Measurements from ENCODE around the gene KNCN. TPM values are rescaled to one million over a fixed set of nuclear protein-coding genes. Genes with fewer than 3 reads are reported as not detected.

KNCN gene
- total and polyA plus RNA-seq, 2 experiments from 2014 or later: not detected

DNA sequence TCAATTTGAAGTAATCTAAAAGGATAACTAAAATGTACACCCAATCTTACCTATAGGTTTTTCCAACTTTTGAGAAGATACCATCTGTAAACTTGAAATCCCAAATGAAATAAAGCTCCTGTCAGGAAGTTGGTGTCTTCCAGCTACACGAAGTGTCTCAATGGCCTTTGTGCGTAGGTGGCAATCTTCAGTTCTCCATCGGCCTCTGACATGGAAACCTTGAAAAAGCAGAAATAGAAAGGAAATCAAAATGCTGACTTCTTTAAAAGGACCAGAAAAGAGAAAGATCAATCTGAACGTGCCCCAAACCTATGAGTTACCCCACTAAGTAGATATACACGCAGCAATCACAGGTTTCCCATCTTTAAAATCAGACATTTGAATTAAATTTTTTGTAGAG lies 42.6 kb upstream of the KNCN start (continued):
- TF ChIP-seq, protein P1, sequence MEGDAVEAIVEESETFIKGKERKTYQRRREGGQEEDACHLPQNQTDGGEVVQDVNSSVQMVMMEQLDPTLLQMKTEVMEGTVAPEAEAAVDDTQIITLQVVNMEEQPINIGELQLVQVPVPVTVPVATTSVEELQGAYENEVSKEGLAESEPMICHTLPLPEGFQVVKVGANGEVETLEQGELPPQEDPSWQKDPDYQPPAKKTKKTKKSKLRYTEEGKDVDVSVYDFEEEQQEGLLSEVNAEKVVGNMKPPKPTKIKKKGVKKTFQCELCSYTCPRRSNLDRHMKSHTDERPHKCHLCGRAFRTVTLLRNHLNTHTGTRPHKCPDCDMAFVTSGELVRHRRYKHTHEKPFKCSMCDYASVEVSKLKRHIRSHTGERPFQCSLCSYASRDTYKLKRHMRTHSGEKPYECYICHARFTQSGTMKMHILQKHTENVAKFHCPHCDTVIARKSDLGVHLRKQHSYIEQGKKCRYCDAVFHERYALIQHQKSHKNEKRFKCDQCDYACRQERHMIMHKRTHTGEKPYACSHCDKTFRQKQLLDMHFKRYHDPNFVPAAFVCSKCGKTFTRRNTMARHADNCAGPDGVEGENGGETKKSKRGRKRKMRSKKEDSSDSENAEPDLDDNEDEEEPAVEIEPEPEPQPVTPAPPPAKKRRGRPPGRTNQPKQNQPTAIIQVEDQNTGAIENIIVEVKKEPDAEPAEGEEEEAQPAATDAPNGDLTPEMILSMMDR (conservative IDR thresholded peaks at IDR 0.05; ENCODE audit: low read depth in 2 of 2): no peak
- TF ChIP-seq EZH2phosphoT487 (IDR thresholded peaks at IDR 0.05; ENCODE audit: unreplicated experiment) (no peak), NANOG (IDR thresholded peaks at IDR 0.05; ENCODE audit: borderline replicate concordance) (no peak)

DNA sequence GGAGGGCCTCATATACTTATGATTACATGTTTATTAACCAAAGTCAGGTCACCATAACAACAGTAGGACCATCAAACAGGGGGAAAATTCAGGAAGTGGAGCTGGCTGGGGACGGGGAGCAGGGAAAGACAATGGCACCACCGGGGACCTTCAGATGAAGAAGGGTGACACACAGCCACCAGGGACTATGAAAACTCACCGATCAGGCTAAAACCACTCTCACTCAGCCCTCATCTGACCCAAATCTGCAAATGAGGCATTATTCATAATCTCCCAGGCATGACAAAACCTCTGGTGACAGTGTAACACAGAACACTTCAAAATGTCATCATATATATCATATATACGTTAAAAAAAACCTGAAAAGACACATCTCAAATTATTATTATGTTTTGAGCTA lies 41.4 kb upstream of the KNCN start:
- Histone ChIP-seq H3K27ac (ENCODE audit: low read depth) (no peak overlapping the region), H3K4me3 (no peak overlapping the region), H3K27me3 (ENCODE audit: insufficient read depth) (no peaks in the 10 kb centered on the region), H2AFZ (no peak overlapping the region), H4K20me1 (replicated peaks; ENCODE audit: insufficient read depth) (no peaks in the 10 kb centered on the region), H3K36me3 (ENCODE audit: insufficient read depth) (no peaks in the 10 kb centered on the region; the same call in 1 of the 2 replicates), H3K79me2 (replicated peaks; ENCODE audit: insufficient read depth) (no peaks in the 10 kb centered on the region), H3F3A (replicated peaks; ENCODE audit: low read depth) (no peaks in the 10 kb centered on the region), H3K4me1 (ENCODE audit: insufficient read depth) (no peaks in the 10 kb centered on the region), H3K9me2 (ENCODE audit: insufficient read depth) (no peaks in the 10 kb centered on the region), H3K4me2 (no peak overlapping the region)
- H3K27ac Mint-ChIP-seq: no peak overlapping the region
- H3K9me3 Mint-ChIP-seq: no peaks in the 10 kb centered on the region
- no peaks in the 10 kb centered on the region for H3K27me3 Mint-ChIP-seq (ENCODE audit: insufficient read depth, low read depth, poor library complexity)
- ATAC-seq: no peak
- peaks cover 4% of the 10 kb centered on the region; the same call in 1 of the 3 replicates for H3K4me1 Mint-ChIP-seq
- peaks cover 12% of the 10 kb centered on the region; the same call in 2 of the 3 replicates for H3K36me3 Mint-ChIP-seq (ENCODE audit: low read depth)
- no peak for DNase-seq (ENCODE audit: low spot score)
- H3K4me3 Mint-ChIP-seq: no peak overlapping the region
- TF ChIP-seq ZNF331 (CRISPR knock-in tag; IDR thresholded peaks at IDR 0.05; ENCODE audit: low read depth) (no peak), POLR2AphosphoS5 (IDR thresholded peaks at IDR 0.05; ENCODE audit: low read depth) (no peak), NANOG (IDR thresholded peaks at IDR 0.05; ENCODE audit: borderline replicate concordance) (no peak), CREB1 (CRISPR knock-in tag; IDR thresholded peaks at IDR 0.05; ENCODE audit: low read depth) (no peak), ZNF114 (CRISPR knock-in tag; IDR thresholded peaks at IDR 0.05) (no peak), STAT1 (IDR thresholded peaks at IDR 0.05; ENCODE audit: unreplicated experiment) (no peak), EZH2 (IDR thresholded peaks at IDR 0.05; ENCODE audit: low read depth, unreplicated experiment) (no peak), EZH2phosphoT487 (IDR thresholded peaks at IDR 0.05; ENCODE audit: unreplicated experiment) (no peak)
- TF ChIP-seq, protein P2, sequence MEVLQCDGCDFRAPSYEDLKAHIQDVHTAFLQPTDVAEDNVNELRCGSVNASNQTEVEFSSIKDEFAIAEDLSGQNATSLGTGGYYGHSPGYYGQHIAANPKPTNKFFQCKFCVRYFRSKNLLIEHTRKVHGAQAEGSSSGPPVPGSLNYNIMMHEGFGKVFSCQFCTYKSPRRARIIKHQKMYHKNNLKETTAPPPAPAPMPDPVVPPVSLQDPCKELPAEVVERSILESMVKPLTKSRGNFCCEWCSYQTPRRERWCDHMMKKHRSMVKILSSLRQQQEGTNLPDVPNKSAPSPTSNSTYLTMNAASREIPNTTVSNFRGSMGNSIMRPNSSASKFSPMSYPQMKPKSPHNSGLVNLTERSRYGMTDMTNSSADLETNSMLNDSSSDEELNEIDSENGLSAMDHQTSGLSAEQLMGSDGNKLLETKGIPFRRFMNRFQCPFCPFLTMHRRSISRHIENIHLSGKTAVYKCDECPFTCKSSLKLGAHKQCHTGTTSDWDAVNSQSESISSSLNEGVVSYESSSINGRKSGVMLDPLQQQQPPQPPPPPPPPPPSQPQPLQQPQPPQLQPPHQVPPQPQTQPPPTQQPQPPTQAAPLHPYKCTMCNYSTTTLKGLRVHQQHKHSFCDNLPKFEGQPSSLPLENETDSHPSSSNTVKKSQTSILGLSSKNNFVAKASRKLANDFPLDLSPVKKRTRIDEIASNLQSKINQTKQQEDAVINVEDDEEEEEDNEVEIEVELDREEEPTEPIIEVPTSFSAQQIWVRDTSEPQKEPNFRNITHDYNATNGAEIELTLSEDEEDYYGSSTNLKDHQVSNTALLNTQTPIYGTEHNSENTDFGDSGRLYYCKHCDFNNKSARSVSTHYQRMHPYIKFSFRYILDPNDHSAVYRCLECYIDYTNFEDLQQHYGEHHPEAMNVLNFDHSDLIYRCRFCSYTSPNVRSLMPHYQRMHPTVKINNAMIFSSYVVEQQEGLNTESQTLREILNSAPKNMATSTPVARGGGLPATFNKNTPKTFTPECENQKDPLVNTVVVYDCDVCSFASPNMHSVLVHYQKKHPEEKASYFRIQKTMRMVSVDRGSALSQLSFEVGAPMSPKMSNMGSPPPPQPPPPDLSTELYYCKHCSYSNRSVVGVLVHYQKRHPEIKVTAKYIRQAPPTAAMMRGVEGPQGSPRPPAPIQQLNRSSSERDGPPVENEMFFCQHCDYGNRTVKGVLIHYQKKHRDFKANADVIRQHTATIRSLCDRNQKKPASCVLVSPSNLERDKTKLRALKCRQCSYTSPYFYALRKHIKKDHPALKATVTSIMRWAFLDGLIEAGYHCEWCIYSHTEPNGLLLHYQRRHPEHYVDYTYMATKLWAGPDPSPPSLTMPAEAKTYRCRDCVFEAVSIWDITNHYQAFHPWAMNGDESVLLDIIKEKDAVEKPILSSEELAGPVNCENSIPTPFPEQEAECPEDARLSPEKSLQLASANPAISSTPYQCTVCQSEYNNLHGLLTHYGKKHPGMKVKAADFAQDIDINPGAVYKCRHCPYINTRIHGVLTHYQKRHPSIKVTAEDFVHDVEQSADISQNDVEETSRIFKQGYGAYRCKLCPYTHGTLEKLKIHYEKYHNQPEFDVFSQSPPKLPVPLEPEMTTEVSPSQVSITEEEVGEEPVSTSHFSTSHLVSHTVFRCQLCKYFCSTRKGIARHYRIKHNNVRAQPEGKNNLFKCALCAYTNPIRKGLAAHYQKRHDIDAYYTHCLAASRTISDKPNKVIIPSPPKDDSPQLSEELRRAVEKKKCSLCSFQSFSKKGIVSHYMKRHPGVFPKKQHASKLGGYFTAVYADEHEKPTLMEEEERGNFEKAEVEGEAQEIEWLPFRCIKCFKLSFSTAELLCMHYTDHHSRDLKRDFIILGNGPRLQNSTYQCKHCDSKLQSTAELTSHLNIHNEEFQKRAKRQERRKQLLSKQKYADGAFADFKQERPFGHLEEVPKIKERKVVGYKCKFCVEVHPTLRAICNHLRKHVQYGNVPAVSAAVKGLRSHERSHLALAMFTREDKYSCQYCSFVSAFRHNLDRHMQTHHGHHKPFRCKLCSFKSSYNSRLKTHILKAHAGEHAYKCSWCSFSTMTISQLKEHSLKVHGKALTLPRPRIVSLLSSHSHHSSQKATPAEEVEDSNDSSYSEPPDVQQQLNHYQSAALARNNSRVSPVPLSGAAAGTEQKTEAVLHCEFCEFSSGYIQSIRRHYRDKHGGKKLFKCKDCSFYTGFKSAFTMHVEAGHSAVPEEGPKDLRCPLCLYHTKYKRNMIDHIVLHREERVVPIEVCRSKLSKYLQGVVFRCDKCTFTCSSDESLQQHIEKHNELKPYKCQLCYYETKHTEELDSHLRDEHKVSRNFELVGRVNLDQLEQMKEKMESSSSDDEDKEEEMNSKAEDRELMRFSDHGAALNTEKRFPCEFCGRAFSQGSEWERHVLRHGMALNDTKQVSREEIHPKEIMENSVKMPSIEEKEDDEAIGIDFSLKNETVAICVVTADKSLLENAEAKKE (CRISPR knock-in tag; IDR thresholded peaks at IDR 0.05): no peak
- TF ChIP-seq, protein P1 (conservative IDR thresholded peaks at IDR 0.05; ENCODE audit: low read depth in 2 of 2): no peak
- TF ChIP-seq, protein P3, sequence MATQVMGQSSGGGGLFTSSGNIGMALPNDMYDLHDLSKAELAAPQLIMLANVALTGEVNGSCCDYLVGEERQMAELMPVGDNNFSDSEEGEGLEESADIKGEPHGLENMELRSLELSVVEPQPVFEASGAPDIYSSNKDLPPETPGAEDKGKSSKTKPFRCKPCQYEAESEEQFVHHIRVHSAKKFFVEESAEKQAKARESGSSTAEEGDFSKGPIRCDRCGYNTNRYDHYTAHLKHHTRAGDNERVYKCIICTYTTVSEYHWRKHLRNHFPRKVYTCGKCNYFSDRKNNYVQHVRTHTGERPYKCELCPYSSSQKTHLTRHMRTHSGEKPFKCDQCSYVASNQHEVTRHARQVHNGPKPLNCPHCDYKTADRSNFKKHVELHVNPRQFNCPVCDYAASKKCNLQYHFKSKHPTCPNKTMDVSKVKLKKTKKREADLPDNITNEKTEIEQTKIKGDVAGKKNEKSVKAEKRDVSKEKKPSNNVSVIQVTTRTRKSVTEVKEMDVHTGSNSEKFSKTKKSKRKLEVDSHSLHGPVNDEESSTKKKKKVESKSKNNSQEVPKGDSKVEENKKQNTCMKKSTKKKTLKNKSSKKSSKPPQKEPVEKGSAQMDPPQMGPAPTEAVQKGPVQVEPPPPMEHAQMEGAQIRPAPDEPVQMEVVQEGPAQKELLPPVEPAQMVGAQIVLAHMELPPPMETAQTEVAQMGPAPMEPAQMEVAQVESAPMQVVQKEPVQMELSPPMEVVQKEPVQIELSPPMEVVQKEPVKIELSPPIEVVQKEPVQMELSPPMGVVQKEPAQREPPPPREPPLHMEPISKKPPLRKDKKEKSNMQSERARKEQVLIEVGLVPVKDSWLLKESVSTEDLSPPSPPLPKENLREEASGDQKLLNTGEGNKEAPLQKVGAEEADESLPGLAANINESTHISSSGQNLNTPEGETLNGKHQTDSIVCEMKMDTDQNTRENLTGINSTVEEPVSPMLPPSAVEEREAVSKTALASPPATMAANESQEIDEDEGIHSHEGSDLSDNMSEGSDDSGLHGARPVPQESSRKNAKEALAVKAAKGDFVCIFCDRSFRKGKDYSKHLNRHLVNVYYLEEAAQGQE (IDR thresholded peaks at IDR 0.05; ENCODE audit: unreplicated experiment): no peak
